Heart right ventricle (tissue), 16 donors: Measurements from ENCODE around the gene NOX4. TPM values are rescaled to one million over a fixed set of nuclear protein-coding genes. Genes with fewer than 3 reads are reported as not detected.
A peak's percentile ranks its signal among the peaks of the same experiment; 100 is the strongest.
"Not testable (repeated sequence)": the region's sequence is repeated elsewhere in the genome, so short reads cannot be mapped to it uniquely, and the experiment has no call there.

Experiments used
- ATAC-seq, 8 donors: fragments of 200-7000 bp; cut with Tn5 transposase; one replicate each; pipeline ENCODE4 v1.9.1; 2020; ENCODE audit warnings: mild to moderate bottlenecking in 8 of 8, moderate library complexity in 8 of 8, moderate number of reproducible peaks in 1 of 8
- DNase-seq, 2 donors: peaks; one replicate each; pipeline ENCODE4 v3.0.0-alpha.2; 2020
- H3K27ac ChIP-seq, 10 donors: fragments of 200-600 bp; sonication (generic) in 2 of 10; one replicate each; pipeline versions ENCODE4 v1.5.0 to v1.8.0; 2020 to 2022; ENCODE audit warnings: mild to moderate bottlenecking in 3 of 10
- H3K27me3 ChIP-seq, 7 donors: fragments of 200-600 bp; one replicate each; pipeline ENCODE4 v1.8.0; 2021 to 2022; ENCODE audit warnings: mild to moderate bottlenecking in 2 of 7
- H3K36me3 ChIP-seq, 9 donors: fragments of 200-600 bp; sonication (generic) in 1 of 9; one replicate each; pipeline versions ENCODE4 v1.5.0 to v1.8.0; 2020 to 2022; ENCODE audit warnings: mild to moderate bottlenecking in 2 of 9
- H3K4me1 ChIP-seq, 9 donors: fragments of 200-600 bp; sonication (generic) in 1 of 9; one replicate each; pipeline versions ENCODE4 v1.5.0 to v1.8.0; 2020 to 2022; ENCODE audit warnings: mild to moderate bottlenecking in 4 of 9
- H3K4me3 ChIP-seq, 10 donors: fragments of 200-600 bp; sonication (generic) in 2 of 10; one replicate each; pipeline versions ENCODE4 v1.5.0 to v1.8.0; 2020 to 2022; ENCODE audit warnings: mild to moderate bottlenecking in 7 of 10, moderate library complexity in 2 of 10
- H3K9me3 ChIP-seq, 11 donors: fragments of 200-600 bp in 10 of 11; sonication (generic) in 2 of 11; one replicate each; pipeline versions ENCODE4 v1.5.0 to v1.8.0; 2013 to 2022; ENCODE audit warnings: mild to moderate bottlenecking in 2 of 11, control low read depth in 1 of 11, moderate library complexity in 1 of 11
- WGBS, 2 donors: extraction: QIAGEN DNeasy Blood & Tissue Kit; methylation state at CpG; one replicate each; pipeline ENCODE4 v1.1.7; 2013; ENCODE audit warnings: inconsistent platforms in 1 of 2; 5-methylcytosine and 5-hydroxymethylcytosine counted together
- intact Hi-C, 10 donors: fragments of 100-400 bp; cut with DNase I; formaldehyde crosslinking; loops; one replicate each; pipeline versions ENCODE4 v1.11.1 to v1.14.2; 2022
- polyA plus RNA-seq, 2 donors: library from polyadenylated mRNA; stranded (reverse); fragments of 200-250 nt; gene quantifications; one replicate each; pipeline ENCODE4 v1.2.3, GENCODE V29; 2013
- total RNA-seq, 10 donors: library from RNA; stranded (reverse); fragmentation: NEBNext Ultra II Directional in 3 of 10; extraction: Animal tissue kit (Norgen Biotek cat#: 25700) in 3 of 10; gene quantifications; one replicate each; pipeline versions ENCODE4 v1.2.1 to v1.2.4, GENCODE V29; 2021 to 2023
- TF ChIP-seq, protein P1 (sequence below), 9 donors: fragments of 200-600 bp; sonication (generic) in 2 of 9; IDR thresholded peaks; one replicate each; pipeline versions ENCODE4 v1.5.0 to v1.8.0; 2021 to 2022; ENCODE audit warnings: antibody characterized with exemption in 9 of 9, mild to moderate bottlenecking in 5 of 9, moderate library complexity in 1 of 9
- donor health status: Arrhythmogenic right ventricular cardiomyopathy.
- donor health status: ischemic (EF 13 %, LVEDD 7.1; RV severe dilation, severe dysfunction).
- donor health status: healthy with polysubstance abuse.
- donor health status: DM: no; HTN: yes; CAD: no.
- donor health status: DM: no; HTN: no; CAD: no.
- donor health status: ischemic (EF 25% LVEDD 6.9; RV normal size, moderate dysfunction).
- donor health status: ischemic (EF 25% LVEDD 5.7; RV mildly dilated, moderate dysfunction).
- donor health status: healthy.
- donor health status: DM: yes; HTN: yes; CAD: no.
- donor health status: Ischemic cardiomyopathy.
- donor health status: ischemic (EF 35%, LVEDD 5.7; RV mildly dilated, moderate dysfunction).
- donor health status: nonischemic (EF 11% LVEDD 7.7; RV severe dilation, severe dysfunction).
- donor health status: DM: yes; HTN: yes; CAD: no.
- donor health status: PGD.
- donor health status: ischemic (EF 29% LVEDD 5.4; RV normal size, mild dysfunction).
- donor health status: nonischemic (EF 23%, LVEDD 6.1; RV moderate dilation, normal function).

NOX4 gene
- total and polyA plus RNA-seq, 12 donors, result 1.5 to 6.7 (median 2.5) TPM

DNA sequence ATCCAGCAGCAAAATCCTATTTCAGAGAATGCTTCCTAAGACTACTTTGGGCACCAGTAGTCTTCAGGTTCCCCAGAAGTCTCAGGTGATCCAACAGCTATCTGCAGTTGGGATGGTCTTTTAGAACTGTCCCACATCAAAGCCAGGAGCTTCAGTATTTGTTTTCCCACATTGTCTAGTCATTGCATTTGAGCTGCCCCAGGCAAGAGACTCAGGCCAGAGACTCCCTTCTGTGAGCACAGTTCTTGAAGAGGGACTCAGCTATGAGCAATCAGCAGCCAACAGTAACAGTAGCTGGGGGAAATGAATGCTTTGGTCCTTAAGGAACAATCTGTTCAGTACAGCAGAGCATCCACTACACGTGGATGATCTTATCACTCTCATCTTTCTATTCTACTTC, 188.1 kb downstream of the NOX4 start:
- H3K36me3 ChIP-seq, H3K4me3 ChIP-seq, intact Hi-C loops, H3K9me3 ChIP-seq, ATAC-seq, H3K4me1 ChIP-seq, DNase-seq, H3K27me3 ChIP-seq, H3K27ac ChIP-seq: not testable (repeated sequence)
- 52 to 68% methylated on average over 1 of the region's 1 CpG for WGBS, 2 donors

DNA sequence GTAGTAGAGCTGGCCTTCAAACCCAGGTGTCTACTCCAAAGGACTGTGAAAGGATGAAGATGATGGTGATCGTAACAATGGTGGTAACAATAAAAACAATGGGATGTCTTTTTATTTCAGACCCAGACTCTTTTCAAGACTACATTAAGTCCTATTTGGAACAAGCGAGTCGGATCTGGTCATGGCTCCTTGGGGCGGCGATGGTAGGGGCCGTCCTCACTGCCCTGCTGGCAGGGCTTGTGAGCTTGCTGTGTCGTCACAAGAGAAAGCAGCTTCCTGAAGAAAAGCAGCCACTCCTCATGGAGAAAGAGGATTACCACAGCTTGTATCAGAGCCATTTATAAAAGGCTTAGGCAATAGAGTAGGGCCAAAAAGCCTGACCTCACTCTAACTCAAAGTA, 196.2 kb downstream of the NOX4 start:
- not testable (repeated sequence) for ATAC-seq, H3K4me3 ChIP-seq, DNase-seq

DNA sequence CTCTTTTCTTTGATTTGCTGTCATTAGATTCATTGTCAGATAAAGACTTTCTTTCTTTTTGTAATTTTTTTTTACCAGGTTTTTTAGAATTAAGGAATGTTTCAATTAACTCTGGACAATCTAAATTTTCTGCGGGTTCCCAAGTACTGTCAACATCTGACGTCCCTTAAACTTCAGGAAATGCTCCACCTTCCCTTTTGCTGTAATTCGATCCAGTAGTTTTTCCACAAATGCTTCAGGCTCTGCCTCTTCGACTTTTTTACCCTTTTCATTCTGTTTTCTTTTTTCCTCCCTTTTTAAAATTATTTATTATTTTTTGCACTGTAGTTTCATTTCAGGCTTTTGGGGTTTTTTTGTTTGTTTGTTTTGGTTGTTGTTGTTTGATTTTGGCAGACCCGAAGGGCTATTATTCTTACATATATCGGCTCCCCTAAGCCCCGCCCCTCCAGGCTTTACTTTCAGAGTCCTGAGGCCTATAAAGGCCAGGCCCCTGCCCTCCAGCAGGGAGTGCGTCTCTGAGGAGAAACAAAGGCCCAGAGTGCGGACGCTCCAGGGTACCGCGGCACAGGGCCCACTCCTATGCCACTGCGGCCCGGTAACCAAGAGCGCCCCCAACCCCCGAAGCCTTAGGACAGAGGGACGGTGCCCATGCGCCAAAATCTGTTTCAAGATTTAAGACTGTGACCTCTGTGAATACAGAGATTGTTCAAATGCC, 197.1 kb downstream of the NOX4 start:
- ATAC-seq (no peak), DNase-seq (peak in 1 of 2 donors; percentile 9)
- intact Hi-C loops, result no loop called here
- Histone ChIP-seq H3K4me1 (no peaks in the 10 kb centered on the region), H3K4me3 (peak overlapping the region in 6 of 10 donors; percentile 3 to 34 (median 20)), H3K27ac (no peak overlapping the region), H3K36me3 (no peaks in the 10 kb centered on the region), H3K9me3 (no peaks in the 10 kb centered on the region), H3K27me3 (no peaks in the 10 kb centered on the region)
- TF ChIP-seq, protein P1, sequence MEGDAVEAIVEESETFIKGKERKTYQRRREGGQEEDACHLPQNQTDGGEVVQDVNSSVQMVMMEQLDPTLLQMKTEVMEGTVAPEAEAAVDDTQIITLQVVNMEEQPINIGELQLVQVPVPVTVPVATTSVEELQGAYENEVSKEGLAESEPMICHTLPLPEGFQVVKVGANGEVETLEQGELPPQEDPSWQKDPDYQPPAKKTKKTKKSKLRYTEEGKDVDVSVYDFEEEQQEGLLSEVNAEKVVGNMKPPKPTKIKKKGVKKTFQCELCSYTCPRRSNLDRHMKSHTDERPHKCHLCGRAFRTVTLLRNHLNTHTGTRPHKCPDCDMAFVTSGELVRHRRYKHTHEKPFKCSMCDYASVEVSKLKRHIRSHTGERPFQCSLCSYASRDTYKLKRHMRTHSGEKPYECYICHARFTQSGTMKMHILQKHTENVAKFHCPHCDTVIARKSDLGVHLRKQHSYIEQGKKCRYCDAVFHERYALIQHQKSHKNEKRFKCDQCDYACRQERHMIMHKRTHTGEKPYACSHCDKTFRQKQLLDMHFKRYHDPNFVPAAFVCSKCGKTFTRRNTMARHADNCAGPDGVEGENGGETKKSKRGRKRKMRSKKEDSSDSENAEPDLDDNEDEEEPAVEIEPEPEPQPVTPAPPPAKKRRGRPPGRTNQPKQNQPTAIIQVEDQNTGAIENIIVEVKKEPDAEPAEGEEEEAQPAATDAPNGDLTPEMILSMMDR (IDR thresholded peaks at IDR 0.05), result no peak
- 33 to 47% methylated on average over 18 of the region's 18 CpGs for WGBS, 2 donors

More for the DNA sequence above, 196.2 kb downstream of the NOX4 start:
- H3K36me3 ChIP-seq, H3K27me3 ChIP-seq, intact Hi-C loops, H3K9me3 ChIP-seq, H3K4me1 ChIP-seq, H3K27ac ChIP-seq: not testable (repeated sequence)
- 93 to 96% methylated on average over 7 of the region's 7 CpGs for WGBS, 2 donors

DNA sequence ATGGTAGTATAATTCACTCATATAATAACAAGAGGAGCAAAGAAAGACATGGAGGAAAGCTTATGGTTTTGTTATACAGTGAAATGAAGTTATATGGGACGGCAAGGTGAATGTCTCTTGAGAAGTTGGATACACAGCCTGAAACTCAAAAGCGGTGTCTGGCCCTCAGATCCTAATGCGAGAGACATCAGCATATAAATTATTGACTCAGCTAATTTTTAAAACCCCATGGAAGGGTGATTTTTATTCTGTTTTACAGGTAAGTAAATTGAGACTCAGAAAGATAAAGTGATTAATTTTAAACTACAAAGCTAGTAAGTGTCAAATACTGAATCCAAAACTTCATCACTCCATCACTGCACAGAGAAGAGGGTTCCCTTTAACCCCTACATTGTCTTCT, 203.2 kb downstream of the NOX4 start:
- H3K27me3 ChIP-seq, ATAC-seq, H3K36me3 ChIP-seq, intact Hi-C loops, DNase-seq, H3K9me3 ChIP-seq, H3K4me1 ChIP-seq, H3K4me3 ChIP-seq, H3K27ac ChIP-seq: not testable (repeated sequence)
- WGBS, 2 donors, result 93 to 94% methylated on average over 3 of the region's 3 CpGs

DNA sequence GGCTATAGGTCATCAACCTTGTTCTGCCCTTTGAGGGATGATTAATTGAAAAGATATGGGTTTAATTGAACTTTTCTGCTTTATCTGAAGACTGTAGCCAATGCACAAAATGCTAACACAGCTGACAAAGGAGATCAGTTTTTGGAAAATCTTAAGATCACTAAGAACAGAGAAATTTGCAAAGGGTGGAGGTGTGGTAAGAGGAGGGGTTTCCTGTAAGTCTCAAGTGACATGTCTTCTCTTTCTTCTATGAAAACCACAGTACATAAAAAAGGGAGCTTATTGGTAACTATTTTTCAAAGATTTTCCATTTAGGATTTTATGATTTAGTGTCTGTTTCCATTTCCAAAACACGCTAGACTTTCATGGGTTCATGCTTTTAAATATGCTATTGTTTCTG, 204.6 kb downstream of the NOX4 start:
- H3K27me3 ChIP-seq, ATAC-seq, H3K9me3 ChIP-seq, intact Hi-C loops, H3K36me3 ChIP-seq, DNase-seq, H3K4me3 ChIP-seq, H3K27ac ChIP-seq, H3K4me1 ChIP-seq: not testable (repeated sequence)
- WGBS, 2 donors, result 85 to 92% methylated on average over 1 of the region's 1 CpG

DNA sequence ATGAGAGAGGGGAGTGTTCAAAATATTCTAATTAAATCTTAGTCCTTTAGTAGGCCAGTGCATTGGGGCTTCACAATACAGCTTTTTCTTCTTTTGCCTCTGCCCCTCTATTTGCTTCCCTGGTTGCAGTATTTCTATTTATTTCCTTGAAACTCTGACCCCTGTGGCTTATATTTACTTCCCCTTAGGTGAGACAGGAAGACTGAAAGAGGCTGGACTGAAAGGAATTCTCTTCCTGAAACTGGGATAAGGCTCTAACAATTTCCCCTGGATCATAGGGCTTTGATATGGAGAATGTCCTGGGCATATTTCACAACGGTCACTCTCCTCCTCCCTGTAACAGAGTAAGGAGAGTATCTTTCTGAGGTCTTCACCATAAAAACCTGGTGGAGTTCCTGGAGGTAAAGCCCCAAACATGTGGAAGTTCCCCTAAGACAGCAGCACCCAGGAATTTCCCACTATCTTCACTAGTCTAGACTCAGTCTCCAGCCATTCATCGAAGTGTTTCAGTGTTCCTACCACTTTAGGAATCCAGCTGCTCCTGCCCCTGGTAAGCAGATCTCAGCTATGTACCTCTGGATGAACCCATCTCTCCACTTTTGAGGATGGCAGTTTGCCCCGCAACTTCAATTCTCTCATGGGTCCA, 210.0 kb downstream of the NOX4 start:
- H3K4me1 ChIP-seq, intact Hi-C loops, DNase-seq, H3K27ac ChIP-seq, ATAC-seq, H3K27me3 ChIP-seq, H3K9me3 ChIP-seq, H3K36me3 ChIP-seq, H3K4me3 ChIP-seq: not testable (repeated sequence)
- 71 to 74% methylated on average over 3 of the region's 3 CpGs for WGBS, 2 donors

DNA sequence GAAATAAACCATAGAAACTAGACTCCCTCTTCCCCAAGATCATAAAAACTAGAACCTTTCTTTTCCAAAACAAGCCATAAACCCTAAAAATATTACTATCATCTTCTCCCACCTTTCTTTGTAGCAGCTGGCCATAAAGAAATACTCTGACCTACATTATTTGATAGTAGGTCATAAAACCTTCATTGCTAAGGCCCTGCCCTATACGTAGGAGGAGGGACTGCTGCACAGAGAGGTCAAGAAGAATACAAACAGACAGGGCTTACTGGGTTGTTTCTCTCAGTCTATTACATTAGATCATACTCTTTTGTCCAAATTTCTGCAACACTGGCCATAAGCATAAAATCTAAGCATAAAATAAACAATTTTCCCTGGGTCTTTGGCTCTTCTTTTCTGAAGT, 212.0 kb downstream of the NOX4 start:
- intact Hi-C loops, result no loop called here
- TF ChIP-seq, protein P1 (IDR thresholded peaks at IDR 0.05), result no peak
- Histone ChIP-seq H3K36me3 (no peaks in the 10 kb centered on the region), H3K4me1 (no peaks in the 10 kb centered on the region), H3K9me3 (no peaks in the 10 kb centered on the region), H3K27ac (no peak overlapping the region), H3K4me3 (no peak overlapping the region), H3K27me3 (no peaks in the 10 kb centered on the region)
- no peak for ATAC-seq
- WGBS, 2 donors, result 90 to 94% methylated on average over 1 of the region's 1 CpG
- no peak for DNase-seq
